A549 (cell line): ENCODE data around the gene PLCL1.

Experiments
- CEBPB ChIP-seq, 2 experiments: fragments of >200 bp in 1 of 2; sonication (Bioruptor Twin) in 1 of 2; formaldehyde crosslinking in 1 of 2; IDR thresholded peaks; 2 replicates each; pipeline ENCODE4 v1.6.1; 2012 to 2016
- CTCF ChIP-seq: fragments of >200 bp; sonication (Bioruptor Twin); formaldehyde crosslinking; IDR thresholded peaks from 3 replicates; pipeline ENCODE4 v1.5.1; 2016
- EHMT2 ChIP-seq: fragments of 200-600 bp; sonication (generic); IDR thresholded peaks from 2 replicates; pipeline ENCODE4 v1.6.1; 2016; ENCODE audit warnings: antibody characterized with exemption, low read depth, mild to moderate bottlenecking, moderate library complexity
- EP300 ChIP-seq, 2 experiments: fragments of >200 bp; sonication (Bioruptor Twin); formaldehyde crosslinking; IDR thresholded peaks; 2 replicates in 1 of 2; 3 replicates in 1 of 2; pipeline ENCODE4 v1.6.1; 2016 to 2017
- ESRRA ChIP-seq: fragments of 150-350 bp; IDR thresholded peaks from 2 replicates; pipeline ENCODE4 v1.6.1; 2014; ENCODE audit warnings: mild to moderate bottlenecking, low read length, borderline replicate concordance
- JUN ChIP-seq, 2 experiments: fragments of >200 bp; sonication (Bioruptor Twin); formaldehyde crosslinking; IDR thresholded peaks; 2 replicates in 1 of 2; 3 replicates in 1 of 2; pipeline ENCODE4 v1.6.1; 2016 to 2017
- KDM1A ChIP-seq: fragments of 200-600 bp; sonication (generic); IDR thresholded peaks from 2 replicates; pipeline ENCODE4 v1.6.1; 2016; ENCODE audit warnings: low read depth, mild to moderate bottlenecking
- MYC ChIP-seq: IDR thresholded peaks from 2 replicates; pipeline ENCODE4 v1.6.1; 2012; ENCODE audit warnings: mild to moderate bottlenecking, inconsistent platforms, low read length, improper control_type of control experiment, borderline replicate concordance
- POLR2A ChIP-seq: IDR thresholded peaks from 2 replicates; pipeline ENCODE4 v1.6.1; 2012; ENCODE audit warnings: mild to moderate bottlenecking, low read length
- RARB ChIP-seq: fragments of 250-450 bp; sonication (Bioruptor Pico); IDR thresholded peaks from 2 replicates; pipeline ENCODE4 v1.8.0; 2021; ENCODE audit warnings: mild to moderate bottlenecking, moderate library complexity
- RNF2 ChIP-seq: fragments of 200-600 bp; sonication (generic); IDR thresholded peaks from 2 replicates; pipeline ENCODE4 v1.6.1; 2016; ENCODE audit warnings: low read depth, mild to moderate bottlenecking, antibody characterized with exemption, moderate library complexity, borderline replicate concordance
- SREBF2 ChIP-seq: fragments of 450-650 bp; IDR thresholded peaks from 2 replicates; pipeline ENCODE4 v1.6.1; 2014; ENCODE audit warnings: mild to moderate bottlenecking, moderate library complexity
- TF ChIP-seq, protein P1 (sequence below): fragments of 250-450 bp; sonication (Bioruptor Pico); IDR thresholded peaks from 2 replicates; pipeline ENCODE4 v1.5.0; 2021; ENCODE audit warnings: mild to moderate bottlenecking, moderate library complexity, borderline replicate concordance

DNA sequence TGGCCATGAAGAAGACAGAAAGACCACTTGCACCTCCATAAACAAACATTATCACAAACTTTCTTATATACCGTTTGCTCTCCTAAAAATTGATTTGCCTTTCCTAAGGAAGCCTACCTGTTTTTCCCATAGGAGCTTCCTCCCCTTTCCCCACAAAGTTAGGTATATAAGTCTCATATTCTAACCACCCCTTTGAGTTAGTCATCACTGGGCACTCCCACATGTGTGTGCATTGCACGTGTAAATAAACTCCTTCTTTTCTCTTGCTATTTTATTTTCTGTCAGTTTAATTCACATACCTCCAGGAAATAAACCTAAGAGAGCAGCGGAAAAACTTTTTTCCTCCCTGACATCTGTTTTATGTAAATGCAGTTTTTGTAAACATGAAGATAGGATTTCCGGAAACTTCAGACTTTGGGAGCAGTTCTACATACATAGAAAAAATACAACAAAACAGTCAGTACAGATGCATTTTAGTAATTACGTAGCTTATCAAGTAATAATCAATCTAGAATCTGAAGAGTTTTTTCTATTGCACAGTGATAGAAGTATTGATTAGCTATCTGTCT, 46.6 kb downstream of the PLCL1 start:
- TF ChIP-seq EHMT2 (no peak), EP300 (IDR thresholded peaks at IDR 0.05) (no peak), CEBPB (IDR thresholded peaks at IDR 0.05) (no peak), CTCF (no peak), POLR2A (no peak), RARB (CRISPR knock-in tag) (no peak), KDM1A (no peak), MYC (no peak), ESRRA (no peak), RNF2 (no peak), SREBF2 (no peak), JUN (IDR thresholded peaks at IDR 0.05) (no peak)
- TF ChIP-seq, protein P1, sequence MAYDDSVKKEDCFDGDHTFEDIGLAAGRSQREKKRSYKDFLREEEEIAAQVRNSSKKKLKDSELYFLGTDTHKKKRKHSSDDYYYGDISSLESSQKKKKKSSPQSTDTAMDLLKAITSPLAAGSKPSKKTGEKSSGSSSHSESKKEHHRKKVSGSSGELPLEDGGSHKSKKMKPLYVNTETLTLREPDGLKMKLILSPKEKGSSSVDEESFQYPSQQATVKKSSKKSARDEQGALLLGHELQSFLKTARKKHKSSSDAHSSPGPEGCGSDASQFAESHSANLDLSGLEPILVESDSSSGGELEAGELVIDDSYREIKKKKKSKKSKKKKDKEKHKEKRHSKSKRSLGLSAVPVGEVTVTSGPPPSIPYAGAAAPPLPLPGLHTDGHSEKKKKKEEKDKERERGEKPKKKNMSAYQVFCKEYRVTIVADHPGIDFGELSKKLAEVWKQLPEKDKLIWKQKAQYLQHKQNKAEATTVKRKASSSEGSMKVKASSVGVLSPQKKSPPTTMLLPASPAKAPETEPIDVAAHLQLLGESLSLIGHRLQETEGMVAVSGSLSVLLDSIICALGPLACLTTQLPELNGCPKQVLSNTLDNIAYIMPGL (CRISPR knock-in tag), result no peak
